ENCODE results near the gene FNDC5.

FNDC5 gene

GRCh38 chr1:32894681-32895080 lies 24.0 kb upstream of the FNDC5 start:
- H3K4me3 ChIP-seq (ENCODE audit: low read depth, low read length) = no peak overlapping the region
- ChIA-PET CTCF (interaction anchor here (0.6 to 11.7 kb wide), 6 partner anchors 10 to 192 kb away, joined by 3 to 179 read pairs (median 5); partner anchors contain the start of gene FNDC5), POLR2A (no interaction called here)
- TF ChIP-seq CTCF (IDR thresholded peaks at IDR 0.05; ENCODE audit: insufficient read depth, low read length, missing control alignments) = no peak
- DNase-seq (ENCODE audit: low read depth, low spot score) = no peak

GRCh38 chr1:32894019-32894600 lies 23.4 kb upstream of the FNDC5 start:
- CTCF ChIA-PET = interaction anchor here (0.6 to 11.7 kb wide), 8 partner anchors 9 to 192 kb away, joined by 3 to 179 read pairs (median 5); partner anchors contain the start of gene FNDC5
- TF ChIP-seq CTCF (IDR thresholded peaks at IDR 0.05; ENCODE audit: insufficient read depth, low read length, missing control alignments) = no peak
- DNase-seq (ENCODE audit: low read depth, low spot score) = no peak
- H3K4me3 ChIP-seq (ENCODE audit: low read depth, low read length) = no peak overlapping the region
- POLR2A ChIA-PET = no interaction called here

GRCh38 chr1:32893198-32894018 lies 22.7 kb upstream of the FNDC5 start:
- POLR2A ChIA-PET = interaction anchor here (1.0 kb wide), 1 partner anchor 187 kb away, joined by 3 read pairs; the partner anchor contains the start of gene AZIN2
- peak overlapping the region; percentile 51 for H3K4me3 ChIP-seq (ENCODE audit: low read depth, low read length)
- CTCF ChIA-PET = interaction anchor here (0.9 to 11.7 kb wide), 22 partner anchors 9 to 493 kb away, joined by 3 to 179 read pairs (median 5); partner anchors contain the start of genes FNDC5 and RNF19B
- TF ChIP-seq CTCF (IDR thresholded peaks at IDR 0.05; ENCODE audit: insufficient read depth, low read length, missing control alignments) = peak; percentile 22
- no peak for DNase-seq (ENCODE audit: low read depth, low spot score)

- H3K4me3 ChIP-seq (ENCODE audit: low read depth, low read length) = peak overlapping the region; percentile 51
- ChIA-PET CTCF (interaction anchor here (0.6 to 11.7 kb wide), 24 partner anchors 8 to 492 kb away, joined by 3 to 179 read pairs (median 4); partner anchors contain the start of genes FNDC5 and RNF19B), POLR2A (interaction anchor here (1.0 kb wide), 1 partner anchor 188 kb away, joined by 3 read pairs; the partner anchor contains the start of gene AZIN2)
- peak; percentile 56 for TF ChIP-seq CTCF (IDR thresholded peaks at IDR 0.05; ENCODE audit: insufficient read depth, low read length, missing control alignments)
- no peak for DNase-seq (ENCODE audit: low read depth, low spot score)
These were observed 21.9 kb upstream of the FNDC5 start for GRCh38 chr1:32892368-32893197.

- ChIA-PET POLR2A (no interaction called here), CTCF (interaction anchor here (1.0 to 11.7 kb wide), 12 partner anchors 9 to 197 kb away, joined by 3 to 179 read pairs (median 6); partner anchors contain the start of gene FNDC5)
- no peak for TF ChIP-seq CTCF (IDR thresholded peaks at IDR 0.05; ENCODE audit: insufficient read depth, low read length, missing control alignments)
- no peak for DNase-seq (ENCODE audit: low read depth, low spot score)
- no peak overlapping the region for H3K4me3 ChIP-seq (ENCODE audit: low read depth, low read length)
These were observed 20.9 kb upstream of the FNDC5 start for GRCh38 chr1:32891630-32892029.
